CD14-positive monocyte (primary cell): Measurements from ENCODE around the gene HPS4. TPM values are rescaled to one million over a fixed set of nuclear protein-coding genes. Genes with fewer than 3 reads are reported as not detected.

Experiments
- DNase-seq, 3 donors: peaks; one replicate each; pipeline ENCODE4 v3.0.0-alpha.2; 2011 to 2022
- H2AFZ ChIP-seq: 2 replicates; pipeline ENCODE4 v1.6.0; 2012; ENCODE audit warnings: mild to moderate bottlenecking, low read depth, low read length, inconsistent platforms; ENCODE audit not compliant: insufficient read depth, poor library complexity, severe bottlenecking
- H3K27ac ChIP-seq, 2 donors: 1 replicate in 1 of 2; 2 replicates in 1 of 2; pipeline ENCODE4 v1.5.1; 2012 to 2013; ENCODE audit warnings: low read length in 2 of 2, control low read depth in 1 of 2, inconsistent platforms in 1 of 2, low read depth in 1 of 2, mild to moderate bottlenecking in 1 of 2
- H3K27me3 ChIP-seq, 2 donors: one replicate each; pipeline versions ENCODE4 v1.6.0 to v1.6.1; 2011 to 2013; ENCODE audit warnings: low read length in 2 of 2; ENCODE audit not compliant: control insufficient read depth in 2 of 2, insufficient read depth in 2 of 2
- H3K36me3 ChIP-seq, 2 donors: replicated peaks in 1 of 2; 1 replicate in 1 of 2; 2 replicates in 1 of 2; pipeline versions ENCODE4 v1.5.1 to v1.6.1; 2012 to 2013; ENCODE audit warnings: low read length in 2 of 2, control low read depth in 1 of 2, inconsistent platforms in 1 of 2, mild to moderate bottlenecking in 1 of 2; ENCODE audit not compliant: insufficient read depth in 2 of 2, control insufficient read depth in 1 of 2
- H3K4me1 ChIP-seq, 2 donors: 1 replicate in 1 of 2; 2 replicates in 1 of 2; pipeline versions ENCODE4 v1.5.1 to v1.6.1; 2012 to 2013; ENCODE audit warnings: low read length in 2 of 2, control low read depth in 1 of 2, inconsistent platforms in 1 of 2, mild to moderate bottlenecking in 1 of 2, moderate library complexity in 1 of 2; ENCODE audit not compliant: insufficient read depth in 2 of 2, control insufficient read depth in 1 of 2
- H3K4me2 ChIP-seq: replicated peaks from 2 replicates; pipeline ENCODE3; 2012; ENCODE audit warnings: low read length, moderate library complexity, mild to moderate bottlenecking; ENCODE audit not compliant: poor library complexity, severe bottlenecking; ENCODE audit errors: extremely low read depth
- H3K4me3 ChIP-seq, 3 experiments: fragments of 200-600 bp in 1 of 3; sonication (generic) in 1 of 3; replicated peaks in 1 of 3; 1 replicate in 2 of 3; 2 replicates in 1 of 3; pipeline ENCODE4 v1.5.1; 2011 to 2013; ENCODE audit warnings: low read length in 3 of 3, mild to moderate bottlenecking in 3 of 3, control low read depth in 2 of 3, low read depth in 2 of 3, inconsistent platforms in 1 of 3, moderate library complexity in 1 of 3
- H3K79me2 ChIP-seq: 2 replicates; pipeline ENCODE4 v1.6.0; 2012; ENCODE audit warnings: mild to moderate bottlenecking, control low read depth, inconsistent platforms, low read length, moderate library complexity; ENCODE audit not compliant: insufficient read depth
- H3K9ac ChIP-seq: 2 replicates; pipeline ENCODE4 v1.6.0; 2017; ENCODE audit warnings: low read length, mild to moderate bottlenecking; ENCODE audit not compliant: insufficient read depth, poor library complexity, severe bottlenecking
- H3K9me3 ChIP-seq, 2 donors: replicated peaks in 1 of 2; 1 replicate in 1 of 2; 2 replicates in 1 of 2; pipeline versions ENCODE4 v1.5.1 to v1.6.1; 2012 to 2013; ENCODE audit warnings: low read length in 2 of 2, control low read depth in 1 of 2; ENCODE audit not compliant: control insufficient read depth in 1 of 2, insufficient read depth in 1 of 2
- H4K20me1 ChIP-seq: 2 replicates; pipeline ENCODE4 v1.6.0; 2012; ENCODE audit warnings: mild to moderate bottlenecking, low read length, control low read depth, moderate library complexity; ENCODE audit not compliant: insufficient read depth
- H3K27ac Mint-ChIP-seq, 7 donors: one replicate each; pipeline ENCODE4 v1.8.0; 2020; ENCODE audit warnings: mild to moderate bottlenecking in 7 of 7, mixed read lengths in 7 of 7, moderate library complexity in 6 of 7, inconsistent platforms in 2 of 7
- H3K27me3 Mint-ChIP-seq, 3 donors: one replicate each; pipeline ENCODE4 v1.8.0; 2021 to 2022; ENCODE audit warnings: low read depth in 3 of 3, mild to moderate bottlenecking in 3 of 3, mixed read lengths in 3 of 3, moderate library complexity in 3 of 3, inconsistent platforms in 1 of 3
- H3K36me3 Mint-ChIP-seq, 2 donors: one replicate each; pipeline ENCODE4 v1.8.0; 2020; ENCODE audit warnings: mixed read lengths in 2 of 2, inconsistent platforms in 1 of 2, mild to moderate bottlenecking in 1 of 2
- H3K4me1 Mint-ChIP-seq: one replicate; pipeline ENCODE4 v1.8.0; 2020; ENCODE audit warnings: mild to moderate bottlenecking, mixed read lengths
- H3K4me3 Mint-ChIP-seq, 2 donors: one replicate each; pipeline ENCODE4 v1.8.0; 2020; ENCODE audit warnings: mild to moderate bottlenecking in 2 of 2, mixed read lengths in 2 of 2, moderate library complexity in 1 of 2
- H3K9me3 Mint-ChIP-seq, 7 donors: one replicate each; pipeline ENCODE4 v1.8.0; 2020 to 2022; ENCODE audit warnings: mixed read lengths in 7 of 7, mild to moderate bottlenecking in 6 of 7, moderate library complexity in 6 of 7, inconsistent platforms in 2 of 7
- CTCF ChIP-seq: fragments of 200-600 bp; IDR thresholded peaks from one replicate; pipeline ENCODE4 v1.8.0; 2022; ENCODE audit warnings: antibody characterized with exemption, mild to moderate bottlenecking
- WGBS: methylation state at CpG from one replicate; pipeline ENCODE4 v1.1.5; 2013; ENCODE audit warnings: missing lambda C conversion rate; ENCODE audit not compliant: insufficient coverage; 5-methylcytosine and 5-hydroxymethylcytosine counted together
- intact Hi-C, 2 donors: fragments of 100-400 bp; cut with micrococcal nuclease; formaldehyde crosslinking; loops; one replicate each; pipeline versions ENCODE4 v1.15.0 to v1.15.1; 2023
- polyA plus RNA-seq, 3 donors: library from polyadenylated mRNA; depleted of rRNA in 1 of 3; unstranded in 2 of 3; stranded (reverse) in 1 of 3; fragments of 300-500 nt in 2 of 3; fragments of >200 nt in 1 of 3; fragmentation: Illumina TruSeq in 2 of 3; gene quantifications; 1 replicate in 2 of 3; 2 replicates in 1 of 3; pipeline ENCODE4 v1.2.3, GENCODE V29; 2012 to 2021

Gene HPS4
- polyA plus RNA-seq, 3 donors = 5.7 to 21.6 (median 7.5) TPM

- WGBS = 96% methylated on average over 2 of the region's 4 CpGs
- intact Hi-C loops = no loop called here
These were observed 69.2 kb downstream of the HPS4 start for GRCh38 chr22:26414347-26414746.

GRCh38 chr22:26410386-26410785 lies 73.2 kb downstream of the HPS4 start:
- Mint-ChIP-seq H3K9me3 (peaks cover 0 to 2% (median 0%) of the 10 kb centered on the region in 7 donors), H3K4me1 (peaks cover 18% of the 10 kb centered on the region), H3K4me3 (no peak overlapping the region), H3K27ac (no peak overlapping the region), H3K27me3 (peaks cover 0 to 11% (median 0%) of the 10 kb centered on the region in 3 donors), H3K36me3 (no peaks in the 10 kb centered on the region)
- Histone ChIP-seq H3K9ac (no peak overlapping the region), H2AFZ (no peak overlapping the region), H4K20me1 (no peaks in the 10 kb centered on the region), H3K4me3 (no peak overlapping the region), H3K27ac (no peak overlapping the region), H3K4me1 (peaks cover 6 to 11% of the 10 kb centered on the region in 2 donors), H3K9me3 (no peaks in the 10 kb centered on the region), H3K4me2 (no peak overlapping the region), H3K79me2 (no peaks in the 10 kb centered on the region), H3K27me3 (peaks cover 4 to 5% of the 10 kb centered on the region in 2 donors), H3K36me3 (no peaks in the 10 kb centered on the region)
- no peak for DNase-seq
- no peak for TF ChIP-seq CTCF
- 100% methylated on average over 1 of the region's 5 CpGs for WGBS
- intact Hi-C loops = no loop called here

More at GRCh38 chr22:26414347-26414746, 69.2 kb downstream of the HPS4 start:
- Histone ChIP-seq H3K36me3 (no peaks in the 10 kb centered on the region), H3K4me1 (peaks cover 0 to 7% of the 10 kb centered on the region in 2 donors), H2AFZ (no peak overlapping the region), H3K79me2 (no peaks in the 10 kb centered on the region), H3K27me3 (peaks cover 4 to 5% of the 10 kb centered on the region in 2 donors), H3K4me2 (no peak overlapping the region), H3K9ac (no peak overlapping the region), H3K27ac (no peak overlapping the region), H4K20me1 (no peaks in the 10 kb centered on the region), H3K4me3 (no peak overlapping the region), H3K9me3 (no peaks in the 10 kb centered on the region)
- DNase-seq = no peak
- Mint-ChIP-seq H3K36me3 (no peaks in the 10 kb centered on the region), H3K27me3 (peaks cover 2 to 10% (median 3%) of the 10 kb centered on the region in 3 donors), H3K4me3 (no peak overlapping the region), H3K9me3 (peaks cover 0 to 4% (median 0%) of the 10 kb centered on the region in 7 donors), H3K27ac (peak overlapping the region in 1 of 7 donors; percentile 53), H3K4me1 (peaks cover 7% of the 10 kb centered on the region)
- no peak for TF ChIP-seq CTCF
